Head of caudate nucleus (tissue), 42 donors: ENCODE data around the gene SLC25A12.
"Not testable (repeated sequence)": the region's sequence is repeated elsewhere in the genome, so short reads cannot be mapped to it uniquely, and the experiment has no call there.

Experiments
- DNase-seq, 42 donors: peaks; one replicate each; pipeline versions ENCODE4 v3.0.0 to v3.0.0-alpha.2; 2020 to 2021; ENCODE audit warnings: mixed read lengths in 7 of 42
- intact Hi-C: fragments of 100-400 bp; cut with DNase I; formaldehyde crosslinking; loops from one replicate; pipeline ENCODE4 v1.15.0; 2022

SLC25A12 gene

GRCh38 chr2:171836146-171836910 lies 57.7 kb downstream of the SLC25A12 start:
- DNase-seq: no peak

GRCh38 chr2:171835386-171835785 lies 58.7 kb downstream of the SLC25A12 start:
- intact Hi-C loops: no loop called here
- no peak for DNase-seq

More at GRCh38 chr2:171836146-171836910, 57.7 kb downstream of the SLC25A12 start:
- intact Hi-C loops: no loop called here

GRCh38 chr2:171834286-171834685 lies 59.8 kb downstream of the SLC25A12 start:
- DNase-seq: no peak
- intact Hi-C loops: no loop called here

- DNase-seq: no peak
- intact Hi-C loops: no loop called here
Observed at GRCh38 chr2:171832489-171832888, 61.6 kb downstream of the SLC25A12 start.

GRCh38 chr2:171830039-171830438 lies 64.0 kb downstream of the SLC25A12 start:
- intact Hi-C loops: no loop called here
- DNase-seq: no peak

- DNase-seq: no peak
- intact Hi-C loops: no loop called here
Observed at GRCh38 chr2:171824086-171824485, 70.0 kb downstream of the SLC25A12 start.

- no peak for DNase-seq
- intact Hi-C loops: no loop called here
Observed at GRCh38 chr2:171822525-171823322, 71.3 kb downstream of the SLC25A12 start.

- intact Hi-C loops: loop anchor here (10.0 kb wide), 1 partner anchor 285 kb away; the partner anchor contains the start of gene DLX2
- no peak for DNase-seq
Observed at GRCh38 chr2:171819453-171819852, 74.6 kb downstream of the SLC25A12 start.

- intact Hi-C loops: loop anchor here (10.0 kb wide), 1 partner anchor 290 kb away; the partner anchor contains the start of gene DLX2
- DNase-seq: peak in 25 of 42 donors; percentile 3 to 58 (median 24)
Observed at GRCh38 chr2:171814883-171815282, 79.2 kb downstream of the SLC25A12 start.

- no peak for DNase-seq
- intact Hi-C loops: loop anchor here (10.0 kb wide), 1 partner anchor 291 kb away; the partner anchor contains the start of gene DLX2
Observed at GRCh38 chr2:171814174-171814573, 79.9 kb downstream of the SLC25A12 start.

GRCh38 chr2:171813729-171814128 lies 80.3 kb downstream of the SLC25A12 start:
- DNase-seq: no peak
- intact Hi-C loops: loop anchor here (10.0 kb wide), 1 partner anchor 291 kb away; the partner anchor contains the start of gene DLX2

GRCh38 chr2:171813126-171813525 lies 80.9 kb downstream of the SLC25A12 start:
- no peak for DNase-seq
- intact Hi-C loops: loop anchor here (10.0 kb wide), 1 partner anchor 292 kb away; the partner anchor contains the start of gene DLX2

GRCh38 chr2:171811245-171811628 lies 82.8 kb downstream of the SLC25A12 start:
- DNase-seq: no peak
- intact Hi-C loops: loop anchor here (10.0 kb wide), 1 partner anchor 294 kb away; the partner anchor contains the start of gene DLX2

- DNase-seq: no peak
- intact Hi-C loops: loop anchor here (10.0 kb wide), 1 partner anchor 294 kb away; the partner anchor contains the start of gene DLX2
Observed at GRCh38 chr2:171810422-171811244, 83.4 kb downstream of the SLC25A12 start.

GRCh38 chr2:171808885-171809284 lies 85.2 kb downstream of the SLC25A12 start:
- DNase-seq, intact Hi-C loops: not testable (repeated sequence)

GRCh38 chr2:171807831-171808393 lies 86.1 kb downstream of the SLC25A12 start:
- intact Hi-C loops: no loop called here
- DNase-seq: no peak

GRCh38 chr2:171807119-171807518 lies 86.9 kb downstream of the SLC25A12 start:
- intact Hi-C loops: no loop called here
- DNase-seq: no peak

- intact Hi-C loops: no loop called here
Observed at GRCh38 chr2:171804456-171804855, 89.6 kb downstream of the SLC25A12 start.

GRCh38 chr2:171803757-171804156 lies 90.3 kb downstream of the SLC25A12 start:
- intact Hi-C loops: no loop called here

More at GRCh38 chr2:171804456-171804855, 89.6 kb downstream of the SLC25A12 start:
- DNase-seq: no peak

More at GRCh38 chr2:171803757-171804156, 90.3 kb downstream of the SLC25A12 start:
- no peak for DNase-seq
